ENCODE measurements around the gene RELL2.
"Not testable (repeated sequence)": the region's sequence is repeated elsewhere in the genome, so short reads cannot be mapped to it uniquely, and the experiment has no call there.

RELL2 gene

GRCh38 chr5:141608557-141608956 lies 28.2 kb upstream of the RELL2 start:
- Histone ChIP-seq H3K27me3 (replicated peaks; ENCODE audit: control insufficient read depth, insufficient read depth, low read length) (no peaks in the 10 kb centered on the region), H3K4me3 (replicated peaks; ENCODE audit: low read depth, low read length) (no peak overlapping the region), H3K36me3 (ENCODE audit: control insufficient read depth, insufficient read depth, low read length) (no peaks in the 10 kb centered on the region)
- DNase-seq (ENCODE audit: extremely low read depth, insufficient read length), result no peak
- no peak for TF ChIP-seq CTCF (IDR thresholded peaks at IDR 0.05; ENCODE audit: insufficient read depth, low read length, poor library complexity, severe bottlenecking)

GRCh38 chr5:141609044-141609443 lies 27.8 kb upstream of the RELL2 start:
- Histone ChIP-seq H3K36me3 (ENCODE audit: control insufficient read depth, insufficient read depth, low read length) (no peaks in the 10 kb centered on the region), H3K27me3 (replicated peaks; ENCODE audit: control insufficient read depth, insufficient read depth, low read length) (no peaks in the 10 kb centered on the region), H3K4me3 (replicated peaks; ENCODE audit: low read depth, low read length) (no peak overlapping the region)
- DNase-seq (ENCODE audit: extremely low read depth, insufficient read length), result no peak
- TF ChIP-seq CTCF (IDR thresholded peaks at IDR 0.05; ENCODE audit: insufficient read depth, low read length, poor library complexity, severe bottlenecking), result no peak

- H3K36me3 ChIP-seq (ENCODE audit: control insufficient read depth, insufficient read depth, low read length), result not testable (repeated sequence)
Observed at GRCh38 chr5:141609921-141610320, 26.9 kb upstream of the RELL2 start.

GRCh38 chr5:141611289-141611688 lies 25.5 kb upstream of the RELL2 start:
- no peak for DNase-seq (ENCODE audit: extremely low read depth, insufficient read length)
- TF ChIP-seq CTCF (IDR thresholded peaks at IDR 0.05; ENCODE audit: insufficient read depth, low read length, poor library complexity, severe bottlenecking), result no peak
- Histone ChIP-seq H3K27me3 (replicated peaks; ENCODE audit: control insufficient read depth, insufficient read depth, low read length) (no peaks in the 10 kb centered on the region), H3K4me3 (replicated peaks; ENCODE audit: low read depth, low read length) (no peak overlapping the region), H3K36me3 (ENCODE audit: control insufficient read depth, insufficient read depth, low read length) (no peaks in the 10 kb centered on the region)

More at GRCh38 chr5:141609921-141610320, 26.9 kb upstream of the RELL2 start:
- H3K4me3 ChIP-seq (replicated peaks; ENCODE audit: low read depth, low read length); H3K27me3 ChIP-seq (replicated peaks; ENCODE audit: control insufficient read depth, insufficient read depth, low read length); DNase-seq (ENCODE audit: extremely low read depth, insufficient read length): not testable (repeated sequence)

GRCh38 chr5:141613344-141613743 lies 23.5 kb upstream of the RELL2 start:
- Histone ChIP-seq H3K36me3 (ENCODE audit: control insufficient read depth, insufficient read depth, low read length) (no peaks in the 10 kb centered on the region), H3K4me3 (replicated peaks; ENCODE audit: low read depth, low read length) (no peak overlapping the region), H3K27me3 (replicated peaks; ENCODE audit: control insufficient read depth, insufficient read depth, low read length) (no peaks in the 10 kb centered on the region)
- DNase-seq (ENCODE audit: extremely low read depth, insufficient read length), result no peak
- TF ChIP-seq CTCF (IDR thresholded peaks at IDR 0.05; ENCODE audit: insufficient read depth, low read length, poor library complexity, severe bottlenecking), result no peak

- no peak for TF ChIP-seq CTCF (IDR thresholded peaks at IDR 0.05; ENCODE audit: insufficient read depth, low read length, poor library complexity, severe bottlenecking)
- DNase-seq (ENCODE audit: extremely low read depth, insufficient read length), result no peak
- Histone ChIP-seq H3K36me3 (ENCODE audit: control insufficient read depth, insufficient read depth, low read length) (peaks cover 2% of the 10 kb centered on the region; the same call in 1 of the 2 replicates), H3K4me3 (replicated peaks; ENCODE audit: low read depth, low read length) (peak overlapping the region; percentile 81), H3K27me3 (replicated peaks; ENCODE audit: control insufficient read depth, insufficient read depth, low read length) (no peaks in the 10 kb centered on the region)
Observed at GRCh38 chr5:141615991-141616720, 20.6 kb upstream of the RELL2 start.
